ENCODE data around the gene ADGRF4.

The ADGRF4 gene, protein sequence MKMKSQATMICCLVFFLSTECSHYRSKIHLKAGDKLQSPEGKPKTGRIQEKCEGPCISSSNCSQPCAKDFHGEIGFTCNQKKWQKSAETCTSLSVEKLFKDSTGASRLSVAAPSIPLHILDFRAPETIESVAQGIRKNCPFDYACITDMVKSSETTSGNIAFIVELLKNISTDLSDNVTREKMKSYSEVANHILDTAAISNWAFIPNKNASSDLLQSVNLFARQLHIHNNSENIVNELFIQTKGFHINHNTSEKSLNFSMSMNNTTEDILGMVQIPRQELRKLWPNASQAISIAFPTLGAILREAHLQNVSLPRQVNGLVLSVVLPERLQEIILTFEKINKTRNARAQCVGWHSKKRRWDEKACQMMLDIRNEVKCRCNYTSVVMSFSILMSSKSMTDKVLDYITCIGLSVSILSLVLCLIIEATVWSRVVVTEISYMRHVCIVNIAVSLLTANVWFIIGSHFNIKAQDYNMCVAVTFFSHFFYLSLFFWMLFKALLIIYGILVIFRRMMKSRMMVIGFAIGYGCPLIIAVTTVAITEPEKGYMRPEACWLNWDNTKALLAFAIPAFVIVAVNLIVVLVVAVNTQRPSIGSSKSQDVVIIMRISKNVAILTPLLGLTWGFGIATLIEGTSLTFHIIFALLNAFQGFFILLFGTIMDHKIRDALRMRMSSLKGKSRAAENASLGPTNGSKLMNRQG

DNA sequence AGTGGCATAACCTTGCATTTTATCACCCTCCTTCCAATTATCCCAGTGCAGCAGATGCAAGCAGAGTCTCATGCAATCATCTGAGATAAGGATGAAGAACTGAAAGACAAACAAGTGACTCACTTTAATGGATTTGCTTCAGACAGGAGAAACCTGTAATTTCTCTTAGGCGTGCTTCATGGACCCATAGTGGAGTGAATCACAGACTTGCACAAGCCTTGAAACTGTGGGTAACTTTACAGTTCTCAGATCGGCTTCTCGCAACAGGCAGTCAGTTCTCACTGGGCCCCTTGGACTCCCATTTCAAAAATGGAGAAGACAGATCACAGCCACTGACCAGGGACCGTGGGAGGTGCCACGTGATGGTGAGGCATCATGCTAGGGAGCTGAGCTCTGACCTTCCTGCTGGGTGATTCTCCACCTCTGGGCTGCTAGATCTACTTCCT, at the start of gene ADGRF4:
Gene ADGRF4 (plus strand): TSS at position 239 of the 446 bp plus-strand sequence. CDS start 8,666 bp downstream, outside the sequence.
- no peak for DNase-seq (ENCODE audit: low read depth in 2 of 2)

DNA sequence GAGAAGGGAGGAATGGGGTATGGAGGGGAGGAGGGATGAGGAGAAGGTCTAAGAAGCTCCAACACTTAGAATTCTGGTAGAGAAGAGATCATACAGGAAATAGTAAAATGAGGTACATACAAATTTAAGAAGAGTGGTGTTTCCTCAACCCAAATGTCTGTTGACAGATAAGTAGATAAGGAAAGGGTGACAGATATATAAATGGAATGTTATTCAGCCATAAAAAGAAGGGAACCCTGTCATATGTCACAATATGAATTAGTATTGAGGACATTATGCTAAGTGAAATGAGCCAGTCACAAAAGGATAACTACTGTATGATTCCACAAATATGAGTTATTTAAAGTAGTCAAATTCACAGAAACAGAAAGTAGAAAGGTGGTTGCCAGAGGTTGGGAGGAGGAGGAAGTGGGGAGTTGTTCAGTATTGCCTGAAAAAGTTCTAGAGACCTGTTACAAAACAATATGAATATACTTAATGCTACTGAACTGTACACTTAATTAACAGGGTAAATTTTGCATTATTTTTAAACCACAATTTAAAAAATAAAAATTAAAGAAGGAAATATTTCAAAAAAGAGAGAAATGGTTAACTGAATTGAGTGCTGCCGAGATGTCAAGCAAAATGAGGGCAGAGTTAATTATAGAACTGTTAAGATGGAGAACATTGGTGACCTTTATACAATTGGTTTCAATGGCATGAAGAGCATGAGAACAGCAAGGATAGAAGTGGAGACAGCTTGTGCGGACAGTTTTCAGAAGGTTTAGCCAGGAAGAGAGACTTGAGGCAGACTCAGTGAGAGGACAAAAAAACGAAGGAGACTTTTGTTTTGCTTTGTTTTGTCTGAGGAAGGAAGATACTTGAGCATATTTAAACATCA, 47.6 kb upstream of the ADGRF4 start:
- no peak for DNase-seq (ENCODE audit: low read depth in 2 of 2)

DNA sequence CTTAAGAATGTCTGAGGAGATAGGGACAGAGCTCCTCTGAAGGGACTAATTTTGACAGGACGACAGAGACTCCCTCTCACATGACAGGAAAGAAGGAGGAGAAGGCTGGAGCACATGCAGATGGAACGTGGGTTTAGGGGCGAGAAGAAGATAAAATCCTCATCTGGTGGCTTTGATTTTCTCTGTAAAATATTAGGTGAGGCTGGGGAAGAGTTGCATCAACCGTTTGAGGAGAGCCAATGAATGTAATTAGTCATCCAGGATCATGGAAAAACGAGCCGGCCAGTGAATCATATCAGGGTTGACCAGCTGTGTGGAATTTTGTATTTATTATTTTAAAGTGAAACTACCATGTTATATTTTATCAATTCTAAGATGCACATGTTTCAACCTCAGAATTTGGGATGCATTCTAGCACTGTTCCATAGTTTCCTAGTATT, 46.9 kb upstream of the ADGRF4 start:
- DNase-seq (ENCODE audit: low read depth in 2 of 2): no peak

DNA sequence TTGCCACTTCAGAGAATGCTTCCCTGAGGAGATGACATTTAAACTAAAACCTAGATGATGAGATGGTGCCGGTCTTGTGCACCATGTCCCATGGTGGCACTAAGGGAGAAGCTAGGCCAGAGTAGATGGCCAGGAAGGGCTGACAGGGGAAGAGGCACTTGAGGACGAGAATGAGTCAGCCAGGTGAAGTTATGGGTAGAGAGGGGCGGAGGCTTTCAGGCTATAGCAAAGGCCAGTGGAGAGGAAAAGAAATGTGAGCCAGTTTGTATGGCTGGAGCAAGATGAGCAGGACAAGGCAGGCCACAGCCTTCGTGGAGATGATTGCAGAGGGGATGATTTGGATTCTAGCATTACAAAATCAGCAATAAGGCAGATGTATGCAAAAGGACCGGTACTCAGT, 44.7 kb upstream of the ADGRF4 start:
- no peak for DNase-seq (ENCODE audit: low read depth in 2 of 2)

DNA sequence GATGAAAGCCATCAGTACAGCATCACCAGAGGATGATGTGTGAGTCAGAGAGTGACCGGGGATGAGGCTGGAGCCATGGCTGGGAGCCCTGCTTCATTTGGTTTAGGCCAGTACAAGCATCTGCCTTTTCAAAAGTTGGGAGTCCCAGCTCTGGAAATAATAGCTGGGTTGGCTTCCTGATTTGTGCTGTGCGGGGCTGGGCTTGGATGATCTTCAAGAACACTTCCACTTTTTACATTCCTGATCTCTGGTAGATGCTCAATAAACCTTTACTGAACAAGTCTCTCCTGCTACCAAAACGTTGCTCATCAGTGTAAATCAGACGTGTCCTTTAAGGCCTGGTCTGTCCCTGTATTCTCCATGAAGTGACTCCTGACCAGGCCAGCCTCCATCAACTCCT, 44.1 kb upstream of the ADGRF4 start:
- no peak for DNase-seq (ENCODE audit: low read depth in 2 of 2)

DNA sequence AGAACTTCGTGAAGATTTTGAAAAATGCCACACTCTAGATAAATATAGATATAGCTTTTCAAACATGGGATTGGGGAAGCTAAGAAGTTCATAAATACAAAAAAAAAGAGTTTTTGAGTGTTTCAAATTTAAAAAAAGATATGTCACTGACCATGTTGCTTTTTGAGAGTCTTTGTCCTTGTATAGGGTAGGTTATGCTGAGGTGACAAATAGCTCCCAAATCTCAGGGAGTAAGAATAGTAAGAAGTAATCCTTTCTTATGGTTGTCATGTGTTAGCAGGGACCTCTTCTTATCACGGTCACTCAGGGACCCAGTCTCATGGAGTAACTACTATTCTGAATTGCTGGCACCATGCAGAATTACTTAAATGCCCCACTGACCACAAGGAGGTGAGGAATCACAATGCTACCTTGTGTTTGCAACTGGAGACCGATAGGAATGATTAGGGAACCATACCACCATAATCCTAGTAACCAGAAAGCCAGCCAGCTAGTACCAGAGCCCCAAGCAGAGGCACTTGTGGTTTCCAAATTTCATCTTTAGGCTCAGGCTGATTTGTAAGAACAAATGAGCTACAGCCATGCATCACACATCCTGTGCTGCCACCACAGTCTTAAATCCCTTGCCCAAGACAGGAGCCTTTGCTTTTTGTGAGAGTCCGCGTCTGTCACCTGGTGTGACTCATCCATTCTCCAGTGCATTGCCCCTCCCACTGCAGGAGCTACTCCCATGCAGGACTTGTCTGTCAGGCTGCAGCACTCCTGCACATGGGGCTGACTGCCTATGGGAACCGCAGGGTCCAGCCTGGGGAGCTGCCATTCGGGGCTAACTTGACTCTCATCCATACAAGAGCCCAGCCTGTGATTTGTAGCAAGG, 42.4 kb upstream of the ADGRF4 start:
- peak in 1 of 2 experiments; percentile 16 for DNase-seq (ENCODE audit: low read depth in 2 of 2)

DNA sequence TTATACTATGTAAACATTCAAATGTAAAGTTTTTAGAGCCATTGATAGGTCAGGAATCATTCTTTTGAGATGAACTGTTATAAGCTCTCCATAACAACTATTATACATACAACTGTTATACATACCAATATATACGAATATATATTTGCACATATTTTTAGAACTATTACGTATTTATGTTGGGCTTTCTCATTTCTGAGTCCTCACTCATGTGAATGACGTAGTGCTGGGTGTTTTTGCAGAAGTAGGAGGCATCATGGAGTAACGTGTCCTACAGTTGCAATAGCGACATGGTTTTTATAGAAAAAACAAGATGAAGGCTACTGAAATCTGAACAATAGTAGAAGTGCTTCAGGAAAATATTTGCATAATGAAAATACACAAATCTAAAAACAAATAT, 36.4 kb upstream of the ADGRF4 start:
- DNase-seq (ENCODE audit: low read depth in 2 of 2): no peak

DNA sequence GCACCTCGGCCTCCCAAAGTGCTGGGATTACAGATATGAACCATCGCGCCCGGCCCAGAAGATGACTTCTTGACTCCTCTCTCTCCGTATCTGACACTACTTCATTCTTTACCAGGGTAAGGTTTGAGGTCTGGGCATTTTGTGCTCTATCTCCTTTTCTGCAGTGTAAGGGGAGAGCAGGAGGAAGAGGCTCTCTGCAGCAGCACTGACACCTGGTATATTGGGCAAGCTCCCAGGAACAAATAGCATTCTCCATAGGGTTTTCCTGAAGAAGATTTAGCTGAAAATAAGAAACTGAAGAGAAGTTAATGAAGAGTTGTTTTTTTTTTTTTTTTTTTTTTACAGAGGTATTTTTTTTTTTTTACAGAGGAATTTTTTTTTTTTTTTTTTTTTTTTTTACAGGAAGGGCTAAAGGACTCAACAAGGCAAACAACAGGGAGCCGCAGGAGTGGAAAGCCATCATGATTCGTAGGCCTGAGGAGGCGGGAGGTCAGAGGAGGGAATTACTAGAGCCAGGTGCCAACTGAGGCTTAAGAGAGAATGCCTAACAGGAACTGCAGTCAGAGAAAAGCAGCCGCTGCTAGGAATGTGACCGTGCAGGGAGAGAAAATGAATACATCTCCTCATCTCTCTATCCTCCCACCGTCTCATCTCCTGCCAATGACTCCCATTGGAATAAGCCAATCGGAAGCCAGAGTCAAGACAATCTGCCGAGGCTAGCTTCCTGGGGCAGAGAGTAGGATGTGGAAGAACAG, 34.7 kb upstream of the ADGRF4 start:
- DNase-seq (ENCODE audit: low read depth in 2 of 2): no peak

DNA sequence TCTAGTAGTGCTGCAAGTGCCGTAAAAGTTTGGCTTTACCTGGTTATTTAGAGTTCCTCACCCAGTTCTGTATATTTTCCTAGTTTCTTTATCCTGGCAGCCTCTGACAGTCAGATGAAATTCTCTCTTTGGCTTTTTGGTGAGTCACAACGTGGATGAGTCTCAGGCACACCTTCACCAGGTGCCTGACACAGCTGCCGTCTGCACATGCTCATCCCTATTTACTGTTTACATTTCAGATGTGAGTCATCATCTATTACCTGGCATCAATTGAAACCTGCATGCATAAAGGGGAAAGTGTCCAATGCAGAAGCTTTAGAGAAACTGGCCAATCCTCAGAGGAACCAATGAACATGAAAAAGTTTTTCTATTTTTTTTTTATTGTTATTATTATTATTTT, 33.3 kb upstream of the ADGRF4 start:
- DNase-seq (ENCODE audit: low read depth in 2 of 2): no peak

DNA sequence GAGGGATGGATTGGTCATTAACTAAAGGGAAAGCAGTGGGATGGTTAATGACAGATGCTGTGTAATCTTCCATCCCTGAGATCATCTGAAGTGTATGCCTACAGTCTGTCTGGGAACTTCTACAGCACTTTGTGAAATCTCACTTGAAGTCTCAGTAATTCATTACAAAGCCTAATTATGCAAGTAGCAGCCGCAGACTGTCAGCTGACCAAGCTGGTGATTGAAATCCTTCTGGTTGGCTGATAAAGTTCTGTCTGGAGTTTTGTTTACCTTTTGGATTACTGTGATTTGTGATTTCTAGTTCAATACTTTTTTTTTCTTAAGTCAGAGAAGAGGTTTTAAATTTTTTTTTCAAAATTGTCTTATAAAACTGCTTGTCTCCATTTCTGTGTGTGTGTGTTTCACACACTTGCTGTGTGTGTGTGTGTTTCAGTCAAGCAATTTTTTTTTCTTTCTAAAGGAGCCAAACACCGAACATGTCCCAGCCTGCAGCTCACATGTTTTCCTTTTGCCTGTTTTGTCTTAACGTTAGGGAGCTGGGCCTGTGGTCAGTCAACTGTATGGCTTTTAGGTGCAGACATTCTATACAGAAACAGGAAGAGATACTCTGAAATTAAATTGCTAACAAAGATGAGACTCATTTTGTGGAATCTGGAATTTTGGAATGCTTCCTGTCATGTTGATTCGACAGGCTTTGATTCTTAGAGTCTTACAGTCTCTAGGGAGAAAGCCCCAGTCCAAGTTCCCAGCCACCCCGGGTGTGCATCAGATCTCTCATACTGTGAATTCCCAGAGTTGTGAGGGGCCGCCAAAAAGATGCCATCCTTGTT, 28.5 kb upstream of the ADGRF4 start:
- no peak for DNase-seq (ENCODE audit: low read depth in 2 of 2)

DNA sequence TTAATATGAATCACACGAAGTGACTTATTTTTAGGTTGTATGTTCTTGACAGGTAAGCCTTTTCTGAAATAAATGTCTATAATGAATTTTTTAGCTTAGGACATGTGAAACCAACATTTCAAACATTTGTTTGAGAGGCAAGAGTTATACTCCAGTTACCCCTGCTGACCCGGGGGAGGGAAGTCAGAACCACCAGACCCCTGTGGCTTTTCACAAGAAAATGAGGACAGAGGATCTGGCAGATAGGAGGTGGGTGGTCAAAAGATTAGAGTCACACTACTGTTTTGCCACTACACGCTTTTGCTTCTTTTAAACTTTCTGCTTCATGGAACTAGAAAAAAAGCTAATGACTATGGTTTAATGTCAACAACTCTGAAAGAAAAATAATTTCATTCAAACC, 27.5 kb upstream of the ADGRF4 start:
- DNase-seq (ENCODE audit: low read depth in 2 of 2): no peak

DNA sequence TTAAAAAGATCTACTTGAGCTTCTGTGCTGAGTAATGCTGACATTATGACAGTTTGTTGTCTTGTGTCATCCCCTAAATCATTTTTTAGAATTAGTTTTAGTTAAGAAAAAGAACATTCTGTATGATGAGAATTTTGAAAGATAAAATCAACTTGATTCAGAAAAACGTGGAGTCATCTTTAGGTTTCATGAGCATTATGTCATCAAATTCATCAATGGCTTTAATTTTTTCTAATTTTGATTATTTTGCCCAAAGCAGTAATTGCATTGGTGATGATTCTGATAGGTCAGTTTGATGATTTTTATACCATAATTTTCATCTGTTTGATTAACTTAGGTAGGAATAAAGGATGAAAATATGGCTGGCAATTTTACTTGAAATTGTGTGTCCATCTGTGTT, 26.6 kb upstream of the ADGRF4 start:
- no peak for DNase-seq (ENCODE audit: low read depth in 2 of 2)

DNA sequence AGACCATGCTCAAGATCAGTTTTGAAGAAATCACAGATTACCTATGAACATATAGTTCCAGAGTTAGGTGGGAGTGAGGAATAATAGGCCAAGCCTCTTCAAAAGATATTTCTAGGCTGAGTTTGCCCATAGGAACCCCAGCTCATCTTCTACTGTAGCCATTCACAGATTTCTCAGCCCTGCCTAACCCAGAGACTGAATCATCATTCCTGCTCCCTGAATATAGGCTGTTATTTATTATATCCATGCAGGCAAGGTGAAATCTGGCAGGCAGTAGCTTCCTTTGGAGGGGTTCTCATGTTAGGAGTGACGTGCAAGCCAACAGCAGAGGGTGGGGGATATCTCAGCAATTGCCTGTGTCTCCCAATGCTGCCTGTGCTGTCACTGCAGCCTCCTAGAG, 25.6 kb upstream of the ADGRF4 start:
- DNase-seq (ENCODE audit: low read depth in 2 of 2): no peak

DNA sequence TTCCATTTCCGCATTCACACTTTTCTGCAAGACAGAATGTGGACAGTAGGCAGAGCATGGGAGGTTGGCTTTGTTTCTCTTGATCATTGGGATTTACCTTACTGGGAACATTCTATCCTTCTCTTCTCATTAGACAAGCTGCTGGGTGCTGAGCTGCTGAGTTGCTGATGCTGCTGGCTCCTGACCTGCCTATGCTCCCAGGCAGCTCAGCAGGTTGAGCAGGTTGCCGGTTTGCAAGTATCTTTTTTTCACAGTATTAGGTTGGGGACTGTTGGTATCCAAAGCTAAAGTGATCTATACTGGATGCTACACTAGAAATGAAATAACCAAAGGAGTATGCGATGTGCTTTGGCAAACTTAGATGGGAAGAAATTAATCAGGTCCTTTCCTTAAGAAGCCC, 23.7 kb upstream of the ADGRF4 start:
- no peak for DNase-seq (ENCODE audit: low read depth in 2 of 2)

DNA sequence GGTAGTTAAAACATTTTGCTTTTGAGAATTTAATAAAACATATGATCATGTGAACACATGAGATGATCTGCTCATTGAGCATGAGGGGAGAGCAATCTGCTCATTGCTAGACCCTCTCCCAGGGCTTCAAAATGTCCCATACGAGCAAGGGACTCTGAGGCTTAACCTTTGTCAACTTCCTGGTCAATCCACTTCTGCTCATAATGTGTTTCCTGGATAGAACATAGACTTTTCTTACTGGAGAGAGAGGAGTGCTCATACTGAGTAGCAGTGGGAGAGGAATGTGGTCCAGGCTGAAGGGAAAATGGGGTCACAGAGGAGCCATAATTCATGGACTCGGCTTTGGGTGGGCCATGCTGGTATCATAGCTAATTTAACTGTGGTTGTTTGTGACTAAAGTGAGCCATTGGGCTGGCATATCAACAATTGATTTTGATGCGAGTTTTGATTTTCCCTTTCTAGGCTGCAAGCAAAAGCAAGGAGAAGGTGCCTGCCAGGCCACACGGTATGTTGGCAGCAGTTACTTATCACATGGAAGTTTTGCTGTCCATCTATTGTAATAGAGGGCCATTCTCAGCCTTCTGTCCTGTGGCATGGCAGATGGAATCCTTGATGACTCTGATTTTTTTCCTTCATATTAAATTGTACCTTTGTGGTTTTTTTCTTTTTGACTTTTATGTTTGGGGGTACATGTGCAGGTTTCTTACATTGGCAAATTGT, 20.8 kb upstream of the ADGRF4 start:
- no peak for DNase-seq (ENCODE audit: low read depth in 2 of 2)

DNA sequence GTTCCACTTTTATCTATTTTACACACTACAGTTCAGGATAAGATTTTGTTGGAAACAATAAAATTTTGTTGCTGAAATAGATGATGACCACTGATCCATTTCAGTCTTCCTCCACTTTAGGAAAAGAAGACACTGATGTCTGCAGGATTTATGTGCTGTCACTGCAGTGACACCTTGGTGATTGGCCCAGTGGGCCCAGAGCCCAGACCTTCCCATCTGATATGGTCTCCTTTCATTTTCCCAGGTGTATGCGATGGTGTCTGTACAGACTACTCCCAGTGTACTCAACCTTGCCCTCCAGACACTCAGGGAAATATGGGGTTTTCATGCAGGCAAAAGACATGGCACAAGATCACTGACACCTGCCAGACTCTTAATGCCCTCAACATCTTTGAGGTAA, 19.6 kb upstream of the ADGRF4 start:
- DNase-seq (ENCODE audit: low read depth in 2 of 2): no peak

DNA sequence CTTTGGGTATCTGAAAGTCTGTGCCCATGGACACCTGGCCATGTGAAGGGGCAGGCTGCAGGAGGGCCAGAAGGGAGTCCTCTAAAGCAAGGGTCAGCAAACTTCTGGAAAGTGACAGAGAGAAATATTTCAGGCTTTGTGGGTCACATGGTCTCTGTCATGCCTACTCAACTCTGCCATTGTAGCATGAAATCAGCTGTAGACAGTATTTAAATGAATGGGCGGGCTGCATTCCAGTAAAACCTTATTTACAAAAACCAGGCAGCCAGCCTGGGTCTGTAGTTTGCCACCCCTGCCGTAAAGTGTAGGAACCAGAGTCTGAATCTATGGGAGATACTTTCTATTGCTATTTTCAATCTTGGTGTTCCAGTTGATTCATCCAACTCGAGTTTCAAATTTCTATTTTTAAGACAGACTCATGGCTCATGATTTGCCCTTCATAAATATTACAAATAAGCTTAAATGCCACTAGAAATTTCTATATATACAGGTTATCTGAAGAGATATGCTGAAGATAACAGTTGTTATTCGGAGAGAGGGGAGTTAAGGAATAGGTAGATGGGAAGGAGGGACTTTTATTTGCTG, 19.0 kb upstream of the ADGRF4 start:
- DNase-seq (ENCODE audit: low read depth in 2 of 2): no peak

DNA sequence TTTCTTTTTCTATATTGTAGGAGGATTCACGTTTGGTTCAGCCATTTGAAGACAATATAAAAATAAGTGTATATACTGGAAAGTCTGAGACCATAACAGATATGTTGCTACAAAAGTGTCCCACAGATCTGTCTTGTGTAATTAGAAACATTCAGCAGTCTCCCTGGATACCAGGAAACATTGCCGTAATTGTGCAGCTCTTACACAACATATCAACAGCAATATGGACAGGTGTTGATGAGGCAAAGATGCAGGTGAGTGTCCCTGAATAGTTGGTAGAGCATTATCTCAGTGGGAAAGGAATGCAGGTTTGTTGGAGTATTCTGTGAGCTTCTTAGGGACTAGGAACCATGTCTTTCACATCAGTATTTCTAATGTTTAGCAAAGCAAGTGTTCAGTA, 18.3 kb upstream of the ADGRF4 start:
- DNase-seq (ENCODE audit: low read depth in 2 of 2): no peak

DNA sequence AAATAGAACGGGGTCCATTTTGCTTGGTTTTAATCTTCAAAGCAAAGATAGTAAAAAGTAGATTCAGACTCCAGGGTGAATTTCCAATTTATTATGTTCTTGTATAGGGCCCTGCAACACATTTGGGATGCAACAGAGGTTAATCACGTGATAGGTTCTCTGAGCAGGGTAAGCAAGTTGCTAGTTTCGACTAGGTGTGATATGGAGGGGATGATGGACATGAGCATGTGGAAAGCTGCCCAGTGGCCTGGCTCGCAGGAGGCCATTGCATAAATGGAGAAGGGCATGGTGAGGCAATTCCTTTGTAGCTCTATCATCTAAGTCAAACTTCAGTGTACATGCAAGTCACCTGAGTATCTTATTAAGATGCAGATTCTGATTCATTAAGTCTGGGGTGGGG, 17.7 kb upstream of the ADGRF4 start:
- DNase-seq (ENCODE audit: low read depth in 2 of 2): no peak
